Fibroblast of skin of scalp (primary cell): Measurements from ENCODE around the gene DUT. TPM values are rescaled to one million over a fixed set of nuclear protein-coding genes. Genes with fewer than 3 reads are reported as not detected.
"Not testable (repeated sequence)": the region's sequence is repeated elsewhere in the genome, so short reads cannot be mapped to it uniquely, and the experiment has no call there.

ENCODE experiments used
- DNase-seq: peaks from one replicate; pipeline ENCODE4 v3.0.0-alpha.2; 2013
- polyA plus RNA-seq, 2 experiments: library from polyadenylated mRNA; unstranded; fragments of 120-200 nt; gene quantifications; one replicate each; pipeline ENCODE4 v1.2.1, GENCODE V29; 2013; ENCODE audit not compliant: insufficient read length in 2 of 2

DUT gene
- polyA plus RNA-seq (2013, experiment 1 of 2; ENCODE audit: insufficient read length) = 104 TPM
- 101 TPM for polyA plus RNA-seq (2013, experiment 2 of 2; ENCODE audit: insufficient read length)

- DNase-seq = peak; percentile 85
These were observed at the start of gene DUT for GRCh38 chr15:48330855-48331795. Gene DUT (plus strand): TSS chr15:48331429. CDS start chr15:48331516, 87 bp downstream.

DNA sequence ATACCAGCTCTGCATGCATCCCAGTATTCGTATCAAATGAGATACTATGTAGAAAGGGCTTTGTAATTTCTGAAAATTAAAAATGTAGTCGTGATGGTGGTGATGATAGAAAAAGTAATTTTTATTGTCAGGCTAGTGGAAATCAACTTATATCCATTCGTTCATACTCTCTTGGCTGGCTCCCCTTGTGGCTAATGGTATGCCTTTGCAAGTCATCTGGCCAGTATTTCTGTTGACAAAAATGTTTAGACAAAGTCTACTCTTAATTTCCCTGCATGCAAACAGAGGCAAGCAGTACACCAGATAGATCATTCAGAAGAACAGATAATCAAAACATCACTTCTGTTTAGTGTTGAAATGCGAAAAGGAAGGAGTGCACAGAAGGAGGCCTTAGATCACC lies 49.6 kb upstream of the DUT start:
- DNase-seq = no peak

- no peak for DNase-seq
These were observed 49.0 kb upstream of the DUT start for GRCh38 chr15:48282216-48282615.

- DNase-seq = no peak
These were observed 47.7 kb upstream of the DUT start for GRCh38 chr15:48283396-48284145.

GRCh38 chr15:48285329-48286214 lies 45.7 kb upstream of the DUT start:
- DNase-seq = peak; percentile 77

DNA sequence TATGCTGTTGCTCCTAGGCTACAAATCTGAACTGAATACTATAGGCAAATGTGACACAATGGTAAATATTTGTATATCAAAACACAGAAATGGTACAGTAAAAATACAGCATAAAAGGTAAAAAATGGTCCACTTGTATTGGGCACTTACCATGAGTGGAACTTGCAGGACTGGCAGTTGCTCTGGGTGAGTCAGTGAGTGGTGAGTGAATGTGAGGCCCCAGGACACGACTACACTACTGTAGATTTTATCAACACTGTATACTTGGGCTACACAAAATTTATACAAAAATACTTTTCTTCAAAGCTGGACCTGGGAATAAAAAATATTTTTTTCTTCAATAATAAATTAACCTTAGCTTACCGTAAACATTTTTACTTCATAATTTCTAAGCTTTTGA lies 41.6 kb upstream of the DUT start:
- no peak for DNase-seq

DNA sequence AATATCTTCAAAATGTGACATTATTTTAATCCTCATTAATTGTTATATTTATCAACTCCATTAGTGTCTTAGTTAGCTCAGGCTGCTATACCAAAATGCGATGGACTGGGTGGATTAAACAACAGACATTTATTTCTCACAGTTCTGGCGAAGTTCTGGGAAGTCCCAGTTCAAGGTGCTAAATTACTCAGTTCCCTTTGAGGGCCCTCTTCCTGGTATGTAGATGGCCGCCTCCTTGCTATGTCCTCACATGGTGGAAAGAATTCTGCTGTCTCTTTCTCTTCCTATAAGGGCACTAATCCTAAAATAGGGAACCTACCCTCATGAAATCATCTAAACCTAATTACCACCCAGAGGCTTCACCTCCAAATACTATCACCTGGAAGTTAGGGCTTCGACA lies 38.8 kb upstream of the DUT start:
- DNase-seq = no peak

DNA sequence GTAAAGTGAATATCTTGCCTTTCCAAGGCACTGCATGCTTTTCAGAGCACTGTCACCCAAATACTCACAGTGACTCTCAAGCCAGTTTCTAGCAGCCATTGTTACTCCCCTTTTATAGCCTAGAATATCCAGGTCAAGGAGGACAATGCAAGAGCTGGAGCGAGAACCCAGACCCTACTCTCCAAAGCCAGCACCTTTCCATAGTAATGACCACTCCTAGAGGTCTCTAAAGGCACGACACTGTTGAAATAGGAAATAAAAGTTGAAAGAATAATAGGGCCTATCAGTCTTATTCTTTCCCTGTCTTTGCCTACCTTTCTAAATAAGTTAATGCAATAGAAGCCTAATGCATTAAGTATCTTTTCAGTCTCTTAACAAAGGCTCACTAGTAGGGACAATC lies 33.6 kb upstream of the DUT start:
- no peak for DNase-seq

DNA sequence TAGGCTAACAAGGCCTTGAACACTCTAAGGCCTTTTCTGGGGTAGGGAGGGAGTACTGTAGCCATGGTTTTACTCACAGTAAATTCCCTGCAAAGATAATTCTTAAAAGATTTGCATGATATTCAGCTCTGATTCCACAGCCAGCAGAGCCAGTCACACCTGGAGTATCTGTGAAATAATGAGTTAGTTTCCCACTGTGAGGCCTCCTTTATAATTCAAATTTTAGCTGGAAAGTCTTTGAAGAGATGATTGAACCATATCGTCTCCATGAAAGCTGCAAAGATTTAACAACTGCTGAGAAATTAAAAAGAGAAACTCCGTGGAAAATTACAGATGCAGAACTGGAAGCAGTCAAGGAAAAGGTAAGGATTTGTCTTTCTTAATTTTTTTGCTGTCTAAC lies 32.3 kb upstream of the DUT start:
- DNase-seq = no peak

- DNase-seq = no peak
These were observed 31.2 kb upstream of the DUT start for GRCh38 chr15:48300038-48300437.

DNA sequence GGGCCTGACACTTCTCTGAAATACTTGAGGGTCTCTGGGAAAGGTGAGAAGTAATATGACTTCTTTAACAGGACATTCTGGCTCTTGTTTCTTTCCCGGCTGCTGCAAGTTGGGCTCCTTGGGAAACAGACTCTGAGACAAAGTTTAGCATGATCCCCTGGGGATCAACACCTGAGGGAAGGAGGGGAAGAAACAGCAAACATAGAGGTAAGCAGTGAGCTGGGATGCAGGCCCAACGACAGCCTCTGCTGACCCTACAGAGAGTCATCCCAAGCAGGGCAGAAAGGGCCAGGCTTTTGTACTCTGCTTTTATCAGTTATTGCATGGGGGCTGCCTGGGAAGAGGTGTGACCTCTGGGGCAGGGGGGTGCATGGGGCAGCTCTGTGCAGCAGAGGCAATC lies 26.8 kb upstream of the DUT start:
- DNase-seq = no peak

DNA sequence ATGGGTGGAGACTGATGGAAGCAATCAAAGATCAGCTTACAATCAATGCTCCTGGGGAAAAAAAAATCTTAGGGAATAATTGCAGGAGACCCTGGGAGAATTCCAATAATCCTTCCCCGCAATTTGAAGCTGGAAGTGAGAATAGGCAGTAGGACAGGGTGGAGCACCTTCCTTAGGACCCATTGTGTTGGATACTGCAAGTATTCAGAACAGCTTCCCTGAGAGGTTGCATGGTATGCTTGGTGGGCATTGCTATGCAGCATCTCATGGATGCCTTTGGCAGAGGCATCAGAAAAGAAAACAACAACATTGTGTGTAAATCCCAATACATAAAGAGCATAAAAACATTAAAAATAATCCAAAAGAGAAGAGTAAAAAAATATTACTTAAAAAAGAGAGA lies 24.6 kb upstream of the DUT start:
- DNase-seq = no peak

- DNase-seq = no peak
These were observed 23.6 kb upstream of the DUT start for GRCh38 chr15:48307586-48307985.

- no peak for DNase-seq
These were observed 21.5 kb upstream of the DUT start for GRCh38 chr15:48309740-48310139.

GRCh38 chr15:48313216-48313615 lies 18.0 kb upstream of the DUT start:
- DNase-seq = no peak

- DNase-seq = no peak
These were observed 16.2 kb upstream of the DUT start for GRCh38 chr15:48315041-48315440.

DNA sequence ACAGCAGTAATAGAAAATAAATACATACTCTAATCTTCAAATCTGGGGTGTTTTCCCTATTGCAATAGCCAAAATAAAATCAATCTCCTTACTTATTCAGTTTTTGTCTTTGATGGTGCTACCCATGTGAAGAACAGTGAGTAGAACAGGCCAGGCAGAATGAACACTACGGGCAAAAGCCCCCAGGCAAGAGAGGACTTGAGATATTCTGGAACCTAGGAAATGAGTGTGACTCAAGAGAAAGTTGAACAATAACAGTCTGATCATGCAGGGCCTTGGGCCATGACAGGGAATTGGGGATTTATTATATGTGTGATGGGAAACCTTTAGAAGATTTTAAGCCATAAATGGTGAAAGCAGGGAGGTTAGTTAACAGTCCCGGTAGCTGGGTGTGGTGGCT lies 14.0 kb upstream of the DUT start:
- DNase-seq = no peak

DNA sequence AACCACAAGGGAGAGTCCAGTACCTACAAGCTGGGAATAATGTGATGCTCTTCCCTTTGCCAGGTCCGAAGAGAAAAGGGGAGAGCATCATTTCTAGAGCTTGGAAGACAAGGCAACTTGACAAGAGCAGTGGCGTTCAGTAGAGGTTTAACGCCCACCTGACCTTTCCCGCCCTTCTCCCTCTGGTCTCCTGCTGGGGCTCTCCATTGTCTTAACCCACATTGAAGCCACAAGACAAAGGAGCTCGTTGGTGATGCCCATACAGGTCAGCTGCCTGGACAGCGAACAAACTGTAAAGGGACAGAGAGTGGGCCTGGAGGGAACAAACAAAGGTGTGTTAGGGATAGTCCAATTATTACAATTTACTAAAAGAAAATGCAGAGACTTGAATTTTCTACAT lies 13.1 kb upstream of the DUT start:
- DNase-seq = no peak

GRCh38 chr15:48323294-48323693 lies 7.9 kb upstream of the DUT start:
- no peak for DNase-seq

GRCh38 chr15:48324949-48325348 lies 6.3 kb upstream of the DUT start:
- DNase-seq = no peak

GRCh38 chr15:48325400-48325799 lies 5.8 kb upstream of the DUT start:
- no peak for DNase-seq

DNA sequence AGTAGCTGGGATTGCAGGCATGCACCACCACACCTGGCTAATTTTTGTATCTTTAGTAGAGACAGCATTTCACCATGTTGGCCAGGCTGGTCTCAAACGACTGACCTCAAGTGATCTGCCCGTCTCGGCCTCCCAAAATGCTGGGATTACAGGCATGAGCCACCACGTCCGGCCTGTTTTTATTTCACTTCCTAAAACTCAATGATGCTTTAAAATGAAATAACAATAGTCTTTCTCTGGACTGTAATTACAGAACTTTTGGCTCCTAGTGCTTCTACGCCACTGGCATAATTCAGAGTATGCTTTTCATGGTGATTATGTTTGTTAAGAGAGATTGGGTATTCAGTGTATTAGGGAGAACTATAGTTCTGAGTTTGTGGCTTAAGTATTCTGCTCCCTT lies 5.0 kb upstream of the DUT start:
- not testable (repeated sequence) for DNase-seq
